ENCODE data around the gene PNKD. TPM values are rescaled to one million over a fixed set of nuclear protein-coding genes. Genes with fewer than 3 reads are reported as not detected.

Gene PNKD
- total RNA-seq, 1 donor from 2014 or later: 45.0 TPM

DNA sequence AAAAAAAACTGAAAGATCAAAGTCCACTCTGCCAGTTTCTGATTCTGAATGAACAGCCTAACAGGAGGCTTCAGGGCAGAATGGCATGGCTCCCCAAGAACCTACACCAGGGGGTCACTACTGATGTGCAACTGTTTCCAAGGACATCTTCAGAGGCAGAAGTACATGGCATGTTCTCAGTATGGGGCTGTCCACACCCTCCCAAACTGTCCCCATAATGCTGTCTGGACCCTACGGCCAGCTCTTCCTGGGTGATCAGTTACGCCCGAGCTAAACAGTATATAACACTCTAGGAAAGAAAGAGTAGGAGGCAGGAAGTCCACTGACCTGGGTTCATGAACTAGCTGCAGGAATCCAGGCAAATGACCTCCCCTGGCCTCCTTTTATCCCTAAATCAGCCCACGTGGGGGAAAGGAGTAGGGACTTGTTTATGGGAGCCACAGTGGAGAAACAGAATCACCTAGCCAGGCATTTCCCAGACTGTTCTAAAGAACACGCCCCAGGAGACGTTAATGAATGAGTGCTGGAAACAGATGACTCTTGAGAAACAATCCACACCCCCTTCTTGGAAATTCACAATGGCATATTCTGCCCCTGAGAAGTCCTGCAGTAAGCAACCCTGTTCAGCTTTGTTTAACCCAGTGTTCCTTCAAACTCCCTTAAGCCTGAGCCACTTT, 19.5 kb downstream of the PNKD start:
- no peaks in the 10 kb centered on the region for H3K36me3 Mint-ChIP-seq (ENCODE audit: unreplicated experiment)
- H3K4me1 Mint-ChIP-seq (ENCODE audit: unreplicated experiment): peaks cover 63% of the 10 kb centered on the region
- no peaks in the 10 kb centered on the region for H3K27me3 Mint-ChIP-seq (ENCODE audit: unreplicated experiment)
- no peaks in the 10 kb centered on the region for H3K9me3 Mint-ChIP-seq (ENCODE audit: unreplicated experiment)
- TF ChIP-seq, protein P1, sequence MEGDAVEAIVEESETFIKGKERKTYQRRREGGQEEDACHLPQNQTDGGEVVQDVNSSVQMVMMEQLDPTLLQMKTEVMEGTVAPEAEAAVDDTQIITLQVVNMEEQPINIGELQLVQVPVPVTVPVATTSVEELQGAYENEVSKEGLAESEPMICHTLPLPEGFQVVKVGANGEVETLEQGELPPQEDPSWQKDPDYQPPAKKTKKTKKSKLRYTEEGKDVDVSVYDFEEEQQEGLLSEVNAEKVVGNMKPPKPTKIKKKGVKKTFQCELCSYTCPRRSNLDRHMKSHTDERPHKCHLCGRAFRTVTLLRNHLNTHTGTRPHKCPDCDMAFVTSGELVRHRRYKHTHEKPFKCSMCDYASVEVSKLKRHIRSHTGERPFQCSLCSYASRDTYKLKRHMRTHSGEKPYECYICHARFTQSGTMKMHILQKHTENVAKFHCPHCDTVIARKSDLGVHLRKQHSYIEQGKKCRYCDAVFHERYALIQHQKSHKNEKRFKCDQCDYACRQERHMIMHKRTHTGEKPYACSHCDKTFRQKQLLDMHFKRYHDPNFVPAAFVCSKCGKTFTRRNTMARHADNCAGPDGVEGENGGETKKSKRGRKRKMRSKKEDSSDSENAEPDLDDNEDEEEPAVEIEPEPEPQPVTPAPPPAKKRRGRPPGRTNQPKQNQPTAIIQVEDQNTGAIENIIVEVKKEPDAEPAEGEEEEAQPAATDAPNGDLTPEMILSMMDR (IDR thresholded peaks at IDR 0.05): no peak
- no peak for DNase-seq (ENCODE audit: extremely low spot score, unreplicated experiment)
- H3K4me3 Mint-ChIP-seq (ENCODE audit: unreplicated experiment): peak overlapping the region; percentile 55
- peak overlapping the region; percentile 88 for H3K27ac Mint-ChIP-seq (ENCODE audit: unreplicated experiment)

DNA sequence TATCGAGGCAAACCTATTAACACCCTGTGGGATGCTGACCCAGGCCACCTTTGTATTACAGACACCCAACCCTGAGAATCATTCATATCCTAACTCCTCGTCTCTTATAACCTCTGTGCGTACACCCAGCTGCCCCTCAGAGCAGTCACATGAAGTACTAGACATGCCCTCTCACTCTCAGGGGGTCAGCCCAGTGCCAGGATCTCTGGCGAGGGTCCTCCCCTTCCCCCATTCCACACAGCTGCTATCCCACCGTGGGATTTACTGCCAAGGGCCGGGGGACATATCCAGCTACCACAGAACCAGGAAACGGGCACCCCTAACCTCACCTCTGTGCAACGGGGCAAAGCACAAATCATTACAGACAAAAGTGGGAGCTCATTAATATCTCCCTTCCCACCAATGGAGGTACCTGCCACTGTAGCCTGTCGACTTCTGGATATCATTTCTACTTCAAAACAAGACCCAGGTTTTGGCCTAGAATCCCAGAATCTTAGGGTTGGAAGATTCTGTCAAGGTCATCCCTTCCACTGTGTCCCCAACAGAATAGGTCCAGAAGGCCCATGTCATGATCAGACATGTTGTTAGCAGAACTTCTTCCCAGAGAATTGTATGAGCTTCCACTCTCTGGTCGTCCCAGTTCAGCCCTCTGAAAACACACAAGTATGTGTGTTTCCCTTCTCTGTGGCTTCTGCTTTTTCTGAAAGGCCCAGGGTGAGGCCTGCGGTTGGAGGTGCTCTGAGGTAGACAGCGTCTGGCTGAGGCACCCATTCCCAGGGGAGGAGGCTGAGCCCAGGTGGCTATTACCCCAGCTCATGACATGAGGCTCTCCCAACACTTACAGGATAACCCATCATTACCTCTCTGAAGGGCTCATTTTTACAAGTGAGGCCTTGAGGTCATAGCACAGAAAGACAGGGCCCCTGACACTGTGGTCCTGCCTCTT, 20.3 kb downstream of the PNKD start:
- H3K27me3 Mint-ChIP-seq (ENCODE audit: unreplicated experiment): no peaks in the 10 kb centered on the region
- H3K36me3 Mint-ChIP-seq (ENCODE audit: unreplicated experiment): no peaks in the 10 kb centered on the region
- H3K4me1 Mint-ChIP-seq (ENCODE audit: unreplicated experiment): peaks cover 56% of the 10 kb centered on the region
- TF ChIP-seq, protein P1 (IDR thresholded peaks at IDR 0.05): no peak
- peak overlapping the region; percentile 80 for H3K4me3 Mint-ChIP-seq (ENCODE audit: unreplicated experiment)
- H3K9me3 Mint-ChIP-seq (ENCODE audit: unreplicated experiment): no peaks in the 10 kb centered on the region
- peak overlapping the region; percentile 88 for H3K27ac Mint-ChIP-seq (ENCODE audit: unreplicated experiment)
- no peak for DNase-seq (ENCODE audit: extremely low spot score, unreplicated experiment)

DNA sequence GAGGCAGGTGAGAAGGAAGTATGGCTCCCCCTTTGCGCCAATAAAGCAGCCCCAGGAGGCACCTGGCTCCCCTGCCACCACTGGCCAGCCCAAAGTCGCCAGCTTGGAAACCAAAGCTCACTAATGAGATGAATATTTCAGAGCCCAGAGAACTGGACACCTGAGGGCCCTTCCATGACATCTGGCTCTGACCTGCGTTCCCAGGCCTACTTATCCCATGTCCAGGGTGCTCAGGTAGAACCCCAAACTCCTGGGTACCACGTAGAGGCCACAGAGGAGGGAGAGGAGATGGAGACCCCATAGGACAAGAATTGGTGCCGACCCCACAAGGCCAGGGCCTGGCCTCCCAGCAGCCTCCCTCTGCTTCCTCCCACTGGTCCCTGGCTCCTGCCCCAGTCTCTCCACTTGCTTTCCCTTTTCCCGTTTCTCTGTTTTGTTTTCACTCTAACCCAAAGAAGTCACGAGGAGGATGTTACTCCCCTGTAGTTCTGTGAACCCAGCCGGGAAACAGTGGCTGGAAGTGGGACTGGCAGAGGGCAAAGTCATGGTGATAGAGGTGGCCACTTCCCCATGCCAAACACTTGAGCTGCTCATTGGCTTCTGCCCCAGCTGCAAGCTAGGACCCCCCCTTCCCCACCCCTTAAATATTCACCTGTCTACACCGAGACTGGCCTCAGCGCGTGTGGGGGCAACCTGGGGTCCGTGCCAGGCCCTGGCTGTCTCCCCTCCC, 21.2 kb downstream of the PNKD start:
- Mint-ChIP-seq H3K4me1 (ENCODE audit: unreplicated experiment) (peaks cover 47% of the 10 kb centered on the region), H3K27me3 (ENCODE audit: unreplicated experiment) (no peaks in the 10 kb centered on the region), H3K36me3 (ENCODE audit: unreplicated experiment) (no peaks in the 10 kb centered on the region), H3K9me3 (ENCODE audit: unreplicated experiment) (no peaks in the 10 kb centered on the region), H3K27ac (ENCODE audit: unreplicated experiment) (peak overlapping the region; percentile 88), H3K4me3 (ENCODE audit: unreplicated experiment) (peak overlapping the region; percentile 80)
- TF ChIP-seq, protein P1 (IDR thresholded peaks at IDR 0.05): no peak
- no peak for DNase-seq (ENCODE audit: extremely low spot score, unreplicated experiment)

DNA sequence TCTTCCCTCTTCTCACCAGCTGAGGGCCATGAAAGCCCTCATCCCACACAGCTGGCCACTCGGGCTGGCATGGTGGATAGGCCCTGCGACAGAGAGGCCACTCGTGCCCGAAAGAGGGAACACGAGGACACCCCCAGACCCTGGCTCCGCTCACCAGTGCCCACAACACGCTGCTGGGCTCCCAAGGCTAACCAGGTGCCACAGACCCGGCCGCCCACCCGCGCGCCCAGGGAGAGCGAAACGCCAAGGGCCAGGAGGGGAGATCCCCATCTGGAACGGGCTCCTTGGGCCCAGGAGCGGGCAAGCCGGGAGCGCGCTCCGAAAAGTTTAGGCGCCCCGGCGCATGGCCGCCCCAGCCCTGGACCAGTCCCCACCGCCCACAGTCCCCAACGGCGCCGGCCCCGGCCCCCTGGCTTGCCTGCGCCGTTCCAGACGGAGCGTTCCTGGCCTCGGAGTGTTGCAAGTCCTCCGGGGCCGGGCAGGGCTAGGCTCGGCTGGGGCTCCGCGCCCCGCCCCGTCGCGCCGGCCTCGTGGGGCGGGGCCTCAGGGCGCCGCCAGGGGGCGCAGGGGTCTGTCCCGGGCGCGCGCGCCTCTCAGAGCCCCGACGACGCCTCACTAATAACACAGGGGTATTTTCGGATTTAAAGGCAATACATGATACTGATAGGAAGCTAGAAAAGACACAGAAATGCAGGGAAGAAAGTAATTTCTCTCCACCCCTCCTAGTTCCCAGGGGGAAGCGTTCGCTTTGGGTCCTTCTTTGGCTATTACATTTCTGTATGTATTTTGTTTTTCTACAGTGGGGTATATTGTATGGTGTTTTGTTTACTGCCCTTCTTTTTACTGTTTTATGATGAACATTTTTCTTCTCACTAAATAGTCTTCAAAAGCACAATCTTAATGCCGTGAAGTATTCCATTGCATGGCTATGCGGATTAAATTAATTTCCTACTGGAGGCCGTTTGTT, 22.0 kb downstream of the PNKD start, which contains the start of gene TMBIM1:
TSS of gene TMBIM1 (minus strand) at position 456 of the 967 bp plus-strand sequence. CDS start 10,362 bp downstream, outside the sequence.
- no peaks in the 10 kb centered on the region for H3K36me3 Mint-ChIP-seq (ENCODE audit: unreplicated experiment)
- H3K27ac Mint-ChIP-seq (ENCODE audit: unreplicated experiment): peak within 1 kb of the TSS; percentile 88
- H3K4me3 Mint-ChIP-seq (ENCODE audit: unreplicated experiment): peak within 1 kb of the TSS; percentile 80
- no peaks in the 10 kb centered on the region for H3K9me3 Mint-ChIP-seq (ENCODE audit: unreplicated experiment)
- H3K4me1 Mint-ChIP-seq (ENCODE audit: unreplicated experiment): peaks cover 39% of the 10 kb centered on the region
- no peaks in the 10 kb centered on the region for H3K27me3 Mint-ChIP-seq (ENCODE audit: unreplicated experiment)
- peak; percentile 91 for DNase-seq (ENCODE audit: extremely low spot score, unreplicated experiment)
- TF ChIP-seq, protein P1 (IDR thresholded peaks at IDR 0.05): peak; percentile 98
